Chondrocyte (in vitro differentiated cells): ENCODE data around the gene ACTL7B. TPM values are rescaled to one million over a fixed set of nuclear protein-coding genes. Genes with fewer than 3 reads are reported as not detected.

Experiments used
- DNase-seq: peaks from one replicate; pipeline ENCODE4 v3.0.0; 2021; ENCODE audit warnings: mixed read lengths, low spot score
- H3K27ac Mint-ChIP-seq: one replicate; pipeline ENCODE4 v1.8.0; 2021; ENCODE audit warnings: mild to moderate bottlenecking, moderate library complexity, mixed read lengths; ENCODE audit not compliant: unreplicated experiment
- H3K27me3 Mint-ChIP-seq: 2 replicates; pipeline ENCODE4 v1.8.0; 2021; ENCODE audit warnings: low read depth, mixed read lengths
- H3K36me3 Mint-ChIP-seq: 2 replicates; pipeline ENCODE4 v1.8.0; 2021; ENCODE audit warnings: low read depth, mixed read lengths
- H3K4me1 Mint-ChIP-seq: 2 replicates; pipeline ENCODE4 v1.8.0; 2021; ENCODE audit warnings: low read depth, mild to moderate bottlenecking, mixed read lengths
- H3K4me3 Mint-ChIP-seq: one replicate; pipeline ENCODE4 v1.8.0; 2021; ENCODE audit warnings: mild to moderate bottlenecking, moderate library complexity, mixed read lengths; ENCODE audit not compliant: unreplicated experiment
- H3K9me3 Mint-ChIP-seq: 2 replicates; pipeline ENCODE4 v1.8.0; 2021; ENCODE audit warnings: low read depth, mixed read lengths
- total RNA-seq: library from RNA; stranded (reverse); gene quantifications from 3 replicates; pipeline ENCODE4 v1.2.1, GENCODE V29; 2021
- TF ChIP-seq, protein P1 (sequence below): fragments of 200-600 bp; sonication (generic); IDR thresholded peaks from 2 replicates; pipeline ENCODE4 v1.5.0; 2021; ENCODE audit warnings: antibody characterized with exemption, mild to moderate bottlenecking, moderate library complexity

ACTL7B gene
- total RNA-seq, 1 donor from 2014 or later: not detected

DNA sequence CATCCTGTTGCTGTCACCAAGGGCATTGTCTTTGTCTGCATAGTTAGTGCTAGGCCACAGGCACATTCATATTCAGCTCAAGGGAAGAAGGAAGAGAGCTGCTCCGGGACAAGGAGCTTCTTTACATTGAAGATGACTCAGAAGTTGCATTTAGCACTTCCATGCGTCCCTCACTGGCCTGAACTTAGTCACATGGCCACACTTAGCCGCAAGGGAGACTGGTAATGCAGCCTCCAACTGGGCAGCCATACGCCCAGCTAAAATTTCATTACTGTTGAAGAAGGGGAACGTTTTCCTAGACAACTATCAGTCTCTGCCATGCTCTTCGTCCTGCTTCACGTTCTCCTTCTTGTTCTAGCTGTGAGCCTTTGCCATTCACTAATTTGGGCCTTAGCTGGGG is 20.0 kb downstream of the ACTL7B start:
- Mint-ChIP-seq H3K27ac (no peak overlapping the region), H3K9me3 (no peaks in the 10 kb centered on the region), H3K4me1 (peaks cover 13% of the 10 kb centered on the region), H3K4me3 (no peak overlapping the region), H3K27me3 (no peaks in the 10 kb centered on the region), H3K36me3 (no peaks in the 10 kb centered on the region)
- DNase-seq: no peak
- TF ChIP-seq, protein P1, sequence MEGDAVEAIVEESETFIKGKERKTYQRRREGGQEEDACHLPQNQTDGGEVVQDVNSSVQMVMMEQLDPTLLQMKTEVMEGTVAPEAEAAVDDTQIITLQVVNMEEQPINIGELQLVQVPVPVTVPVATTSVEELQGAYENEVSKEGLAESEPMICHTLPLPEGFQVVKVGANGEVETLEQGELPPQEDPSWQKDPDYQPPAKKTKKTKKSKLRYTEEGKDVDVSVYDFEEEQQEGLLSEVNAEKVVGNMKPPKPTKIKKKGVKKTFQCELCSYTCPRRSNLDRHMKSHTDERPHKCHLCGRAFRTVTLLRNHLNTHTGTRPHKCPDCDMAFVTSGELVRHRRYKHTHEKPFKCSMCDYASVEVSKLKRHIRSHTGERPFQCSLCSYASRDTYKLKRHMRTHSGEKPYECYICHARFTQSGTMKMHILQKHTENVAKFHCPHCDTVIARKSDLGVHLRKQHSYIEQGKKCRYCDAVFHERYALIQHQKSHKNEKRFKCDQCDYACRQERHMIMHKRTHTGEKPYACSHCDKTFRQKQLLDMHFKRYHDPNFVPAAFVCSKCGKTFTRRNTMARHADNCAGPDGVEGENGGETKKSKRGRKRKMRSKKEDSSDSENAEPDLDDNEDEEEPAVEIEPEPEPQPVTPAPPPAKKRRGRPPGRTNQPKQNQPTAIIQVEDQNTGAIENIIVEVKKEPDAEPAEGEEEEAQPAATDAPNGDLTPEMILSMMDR: no peak

DNA sequence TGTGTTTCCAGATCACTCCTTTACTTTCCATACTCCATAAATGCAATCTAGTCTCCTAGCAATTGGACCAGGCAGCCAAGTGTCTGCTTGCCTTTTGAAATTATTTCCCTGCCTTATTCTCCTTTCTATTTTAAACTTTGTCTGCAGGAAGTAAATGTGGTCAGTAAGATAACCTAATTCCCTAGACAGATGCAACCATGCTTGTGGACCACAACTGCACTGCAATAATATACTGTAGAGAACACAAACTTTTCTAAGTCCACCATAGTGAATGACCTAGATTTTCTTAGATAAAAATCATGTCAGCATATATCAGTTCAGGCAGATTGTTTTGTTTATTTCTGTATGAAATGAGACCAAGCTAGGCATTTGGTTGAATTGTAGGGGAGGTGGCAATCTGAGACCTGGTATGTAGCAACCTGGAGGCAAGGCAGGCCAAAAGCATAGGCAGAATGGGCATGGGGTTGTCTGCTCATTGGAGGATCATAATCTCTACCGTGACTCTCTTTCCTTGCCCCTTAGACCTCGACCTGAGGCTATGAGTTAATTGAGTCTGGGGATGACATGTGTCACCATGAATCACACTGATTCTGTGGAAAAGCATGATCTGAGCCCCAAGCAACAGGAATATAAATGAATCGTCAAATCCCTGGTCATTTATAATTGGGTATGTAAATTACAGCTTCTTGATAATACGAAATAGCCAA is 20.7 kb downstream of the ACTL7B start:
- TF ChIP-seq, protein P1: no peak
- Mint-ChIP-seq H3K27ac (no peak overlapping the region), H3K27me3 (no peaks in the 10 kb centered on the region), H3K4me1 (peaks cover 13% of the 10 kb centered on the region), H3K9me3 (no peaks in the 10 kb centered on the region), H3K4me3 (no peak overlapping the region), H3K36me3 (no peaks in the 10 kb centered on the region)
- no peak for DNase-seq

DNA sequence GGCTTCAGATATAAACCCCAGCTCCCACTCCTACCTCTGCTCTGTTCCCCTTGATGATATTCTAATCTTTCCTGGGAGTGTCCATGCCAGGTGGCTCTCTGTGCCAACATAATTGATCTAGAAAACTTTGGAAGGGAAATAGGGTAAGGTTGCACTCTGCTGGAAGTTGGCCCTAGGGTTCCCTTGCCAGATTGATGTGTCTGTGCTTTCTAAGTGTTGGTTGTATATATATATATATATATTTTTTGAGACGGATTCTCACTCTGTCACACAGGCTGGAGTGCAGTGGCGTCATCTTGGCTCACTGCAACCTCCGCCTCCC is 23.6 kb downstream of the ACTL7B start:
- Mint-ChIP-seq H3K27me3 (peaks cover 11% of the 10 kb centered on the region), H3K9me3 (no peaks in the 10 kb centered on the region), H3K36me3 (no peaks in the 10 kb centered on the region), H3K27ac (no peak overlapping the region), H3K4me3 (no peak overlapping the region), H3K4me1 (peaks cover 13% of the 10 kb centered on the region)
- TF ChIP-seq, protein P1: no peak
- DNase-seq: no peak

DNA sequence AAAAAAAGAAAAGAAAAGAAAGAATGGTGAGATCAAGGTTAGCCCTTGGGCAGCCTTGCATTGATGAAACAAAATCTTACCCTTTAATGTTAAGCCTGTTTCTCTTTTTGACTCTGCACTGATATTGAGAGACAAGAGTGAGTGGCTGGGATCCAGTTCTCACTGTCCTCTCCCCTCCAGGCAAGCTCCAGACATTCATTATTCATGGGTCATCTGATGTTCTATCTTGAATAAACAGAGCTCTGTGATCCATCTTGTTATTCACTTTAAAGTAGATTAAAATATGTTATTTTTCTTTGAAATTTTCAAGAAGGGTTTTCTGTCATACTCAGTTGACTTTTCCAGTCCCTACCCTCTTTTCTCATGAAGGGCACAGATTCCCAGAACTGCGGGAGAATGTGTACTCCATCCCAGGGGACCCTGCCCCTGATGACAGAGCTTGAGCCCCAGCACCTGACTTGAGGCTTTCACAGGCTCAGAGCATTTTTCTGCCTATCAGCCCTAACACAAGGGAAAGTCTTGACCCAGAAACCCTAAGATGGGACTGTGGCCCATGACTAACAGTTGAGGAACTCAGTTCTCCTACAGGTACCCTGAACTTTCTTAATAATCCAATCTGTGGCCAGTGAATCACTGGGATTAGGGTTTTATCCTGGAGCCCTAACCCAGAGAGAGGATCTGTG is 24.1 kb downstream of the ACTL7B start:
- Mint-ChIP-seq H3K4me3 (no peak overlapping the region), H3K9me3 (no peaks in the 10 kb centered on the region), H3K4me1 (peaks cover 13% of the 10 kb centered on the region), H3K27ac (no peak overlapping the region), H3K27me3 (peaks cover 12% of the 10 kb centered on the region), H3K36me3 (no peaks in the 10 kb centered on the region)
- no peak for DNase-seq
- TF ChIP-seq, protein P1: no peak

DNA sequence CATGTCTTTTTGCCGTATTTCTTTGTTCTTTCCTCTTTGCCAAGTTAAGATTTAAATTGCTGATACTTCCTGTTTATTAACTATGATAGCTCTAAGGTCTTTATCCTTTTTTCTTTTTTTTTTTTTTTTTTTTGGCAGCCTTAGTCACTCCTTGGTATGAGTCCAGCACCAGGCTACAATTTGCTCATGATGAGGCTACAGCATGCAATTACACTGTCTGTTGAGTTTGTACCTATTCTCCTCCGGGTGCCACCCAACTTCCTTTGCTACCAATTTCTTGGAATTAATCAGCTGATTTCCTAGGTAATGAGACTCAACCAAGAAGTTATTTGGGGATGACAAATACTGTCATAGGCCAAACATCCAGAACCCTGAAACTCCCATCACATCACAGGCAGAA is 25.5 kb downstream of the ACTL7B start:
- H3K4me1 Mint-ChIP-seq: peaks cover 12% of the 10 kb centered on the region
- H3K4me3 Mint-ChIP-seq: no peak overlapping the region
- no peaks in the 10 kb centered on the region for H3K9me3 Mint-ChIP-seq
- no peak overlapping the region for H3K27ac Mint-ChIP-seq
- H3K36me3 Mint-ChIP-seq: no peaks in the 10 kb centered on the region
- TF ChIP-seq, protein P1: no peak
- peaks cover 24% of the 10 kb centered on the region for H3K27me3 Mint-ChIP-seq
- DNase-seq: no peak
